Left kidney (tissue), 2 donors: ENCODE data around the gene FGF4. TPM values are rescaled to one million over a fixed set of nuclear protein-coding genes. Genes with fewer than 3 reads are reported as not detected.

ENCODE experiments used
- DNase-seq: peaks from one replicate; pipeline ENCODE4 v3.0.0-alpha.2; 2013
- polyA plus RNA-seq: library from polyadenylated mRNA; unstranded; fragments of 120-200 nt; gene quantifications from one replicate; pipeline ENCODE4 v1.2.1, GENCODE V29; 2013; ENCODE audit not compliant: insufficient read length

The FGF4 gene
- polyA plus RNA-seq, 1 donor, result not detected

- DNase-seq, result no peak
Measured at GRCh38 chr11:69726019-69726418, 49.1 kb downstream of the FGF4 start.

GRCh38 chr11:69721745-69722144 lies 53.4 kb downstream of the FGF4 start:
- DNase-seq, result no peak

GRCh38 chr11:69721106-69721505 lies 54.0 kb downstream of the FGF4 start:
- DNase-seq, result no peak

Other genes starting within 250 kb of the FGF4 start
- 132 TPM for gene CCND1, start 134.2 kb downstream of the FGF4 start, polyA plus RNA-seq
- 36.9 TPM for gene LTO1, start 100.0 kb downstream of the FGF4 start, polyA plus RNA-seq
- 0.67 TPM for gene FGF19, start 71.3 kb downstream of the FGF4 start, polyA plus RNA-seq
- gene FGF3, start 44.1 kb upstream of the FGF4 start, polyA plus RNA-seq, result not detected